Effector memory CD8-positive, alpha-beta T cell (primary cell): ENCODE results near the gene BAK1.
"Not testable (repeated sequence)": the region's sequence is repeated elsewhere in the genome, so short reads cannot be mapped to it uniquely, and the experiment has no call there.

ENCODE experiments used
- ATAC-seq: fragments of 150-1000 bp; cut with Tn5 transposase; replicated peaks from 2 replicates; pipeline ENCODE4 v1.10.0; 2021; ENCODE audit warnings: mild to moderate bottlenecking, moderate library complexity
- DNase-seq, 3 experiments: peaks; one replicate each; pipeline ENCODE4 v3.0.0; 2021
- H3K27ac Mint-ChIP-seq, 2 donors: one replicate each; pipeline ENCODE4 v1.8.0; 2022; ENCODE audit warnings: mild to moderate bottlenecking in 2 of 2, mixed read lengths in 2 of 2, moderate library complexity in 2 of 2
- H3K27me3 Mint-ChIP-seq, 2 donors: one replicate each; pipeline ENCODE4 v1.8.0; 2022; ENCODE audit warnings: mixed read lengths in 2 of 2
- H3K36me3 Mint-ChIP-seq: one replicate; pipeline ENCODE4 v1.8.0; 2022; ENCODE audit warnings: mild to moderate bottlenecking, moderate library complexity, mixed read lengths; ENCODE audit not compliant: insufficient read depth
- H3K4me1 Mint-ChIP-seq, 2 donors: one replicate each; pipeline ENCODE4 v1.8.0; 2022; ENCODE audit warnings: low read depth in 2 of 2, mixed read lengths in 2 of 2
- H3K4me3 Mint-ChIP-seq, 2 donors: one replicate each; pipeline ENCODE4 v1.8.0; 2022; ENCODE audit warnings: mild to moderate bottlenecking in 2 of 2, mixed read lengths in 2 of 2, moderate library complexity in 2 of 2
- H3K9me3 Mint-ChIP-seq, 2 donors: one replicate each; pipeline ENCODE4 v1.8.0; 2022; ENCODE audit warnings: mixed read lengths in 2 of 2

Gene BAK1

GRCh38 chr6:33570806-33571636 is 9.1 kb downstream of the BAK1 start:
- Mint-ChIP-seq H3K9me3 (no peaks in the 10 kb centered on the region), H3K4me1 (peaks cover 18 to 21% of the 10 kb centered on the region in 2 donors), H3K27ac (peak overlapping the region; percentile 99 to 100), H3K4me3 (peak overlapping the region; percentile 86 to 87), H3K27me3 (no peaks in the 10 kb centered on the region), H3K36me3 (peaks cover 49% of the 10 kb centered on the region)
- DNase-seq (peak; percentile 90 to 93 (median 92)), ATAC-seq (peak; percentile 88)

- Mint-ChIP-seq H3K36me3 (peaks cover 29% of the 10 kb centered on the region), H3K4me3 (no peak overlapping the region), H3K27ac (peak overlapping the region; percentile 41 to 100), H3K27me3 (no peaks in the 10 kb centered on the region), H3K4me1 (peaks cover 18 to 19% of the 10 kb centered on the region in 2 donors), H3K9me3 (no peaks in the 10 kb centered on the region)
- ATAC-seq (no peak), DNase-seq (no peak)
Observed at GRCh38 chr6:33568826-33569570, 11.1 kb downstream of the BAK1 start.

- Mint-ChIP-seq H3K4me1 (peaks cover 18 to 19% of the 10 kb centered on the region in 2 donors), H3K9me3 (no peaks in the 10 kb centered on the region), H3K36me3 (peaks cover 25% of the 10 kb centered on the region), H3K27me3 (no peaks in the 10 kb centered on the region), H3K4me3 (no peak overlapping the region), H3K27ac (peak overlapping the region in 1 of 2 donors; percentile 77)
- DNase-seq (no peak), ATAC-seq (no peak)
Observed at GRCh38 chr6:33567836-33568235, 12.2 kb downstream of the BAK1 start.

- H3K27ac Mint-ChIP-seq: no peak overlapping the region
- H3K27me3 Mint-ChIP-seq: no peaks in the 10 kb centered on the region
- H3K9me3 Mint-ChIP-seq: no peaks in the 10 kb centered on the region
- DNase-seq: no peak
- peaks cover 14% of the 10 kb centered on the region for H3K36me3 Mint-ChIP-seq
- ATAC-seq: no peak
- H3K4me3 Mint-ChIP-seq: no peak overlapping the region
- H3K4me1 Mint-ChIP-seq: peaks cover 9 to 10% of the 10 kb centered on the region in 2 donors
Observed at GRCh38 chr6:33566182-33567084, 13.6 kb downstream of the BAK1 start.

- peaks cover 4% of the 10 kb centered on the region for H3K36me3 Mint-ChIP-seq
- H3K4me1 Mint-ChIP-seq: no peaks in the 10 kb centered on the region
- H3K27ac Mint-ChIP-seq: no peak overlapping the region
- H3K4me3 Mint-ChIP-seq: no peak overlapping the region
- no peaks in the 10 kb centered on the region for H3K27me3 Mint-ChIP-seq
- no peaks in the 10 kb centered on the region for H3K9me3 Mint-ChIP-seq
- ATAC-seq (no peak), DNase-seq (no peak)
Observed at GRCh38 chr6:33558801-33559200, 21.3 kb downstream of the BAK1 start.

GRCh38 chr6:33557376-33557775 is 22.7 kb downstream of the BAK1 start:
- H3K4me3 Mint-ChIP-seq: no peak overlapping the region
- DNase-seq: no peak
- peaks cover 4% of the 10 kb centered on the region for H3K36me3 Mint-ChIP-seq
- H3K9me3 Mint-ChIP-seq: no peaks in the 10 kb centered on the region
- H3K27ac Mint-ChIP-seq: no peak overlapping the region
- no peaks in the 10 kb centered on the region for H3K4me1 Mint-ChIP-seq
- ATAC-seq: no peak
- no peaks in the 10 kb centered on the region for H3K27me3 Mint-ChIP-seq

- H3K4me1 Mint-ChIP-seq: peaks cover 8 to 10% of the 10 kb centered on the region in 2 donors
- DNase-seq, H3K27ac Mint-ChIP-seq, H3K36me3 Mint-ChIP-seq, ATAC-seq, H3K4me3 Mint-ChIP-seq, H3K9me3 Mint-ChIP-seq, H3K27me3 Mint-ChIP-seq: not testable (repeated sequence)
Observed at GRCh38 chr6:33552883-33553282, 27.2 kb downstream of the BAK1 start.

- H3K4me3 Mint-ChIP-seq: no peak overlapping the region
- H3K27me3 Mint-ChIP-seq: no peaks in the 10 kb centered on the region
- H3K9me3 Mint-ChIP-seq: no peaks in the 10 kb centered on the region
- no peak for ATAC-seq
- DNase-seq: no peak
- peaks cover 12 to 14% of the 10 kb centered on the region in 2 donors for H3K4me1 Mint-ChIP-seq
- H3K27ac Mint-ChIP-seq: no peak overlapping the region
- H3K36me3 Mint-ChIP-seq: peaks cover 5% of the 10 kb centered on the region
Observed at GRCh38 chr6:33552252-33552651, 27.8 kb downstream of the BAK1 start.

GRCh38 chr6:33551538-33551937 is 28.5 kb downstream of the BAK1 start:
- peaks cover 5% of the 10 kb centered on the region for H3K36me3 Mint-ChIP-seq
- H3K9me3 Mint-ChIP-seq: no peaks in the 10 kb centered on the region
- H3K4me3 Mint-ChIP-seq: no peak overlapping the region
- peaks cover 12 to 14% of the 10 kb centered on the region in 2 donors for H3K4me1 Mint-ChIP-seq
- no peak for ATAC-seq
- H3K27ac Mint-ChIP-seq: no peak overlapping the region
- no peaks in the 10 kb centered on the region for H3K27me3 Mint-ChIP-seq
- DNase-seq: no peak

- Mint-ChIP-seq H3K27me3 (no peaks in the 10 kb centered on the region), H3K4me1 (peaks cover 12 to 14% of the 10 kb centered on the region in 2 donors), H3K27ac (no peak overlapping the region), H3K36me3 (peaks cover 5% of the 10 kb centered on the region), H3K9me3 (no peaks in the 10 kb centered on the region), H3K4me3 (no peak overlapping the region)
- DNase-seq: no peak
- ATAC-seq: no peak
Observed at GRCh38 chr6:33549896-33550295, 30.2 kb downstream of the BAK1 start.

- Mint-ChIP-seq H3K36me3 (peaks cover 5% of the 10 kb centered on the region), H3K9me3 (no peaks in the 10 kb centered on the region), H3K4me1 (peaks cover 12 to 14% of the 10 kb centered on the region in 2 donors), H3K4me3 (no peak overlapping the region), H3K27me3 (no peaks in the 10 kb centered on the region), H3K27ac (no peak overlapping the region)
- ATAC-seq (no peak), DNase-seq (no peak)
Observed at GRCh38 chr6:33549196-33549595, 30.9 kb downstream of the BAK1 start.

GRCh38 chr6:33547499-33547898 is 32.6 kb downstream of the BAK1 start:
- Mint-ChIP-seq H3K4me1 (peaks cover 12 to 14% of the 10 kb centered on the region in 2 donors), H3K9me3 (no peaks in the 10 kb centered on the region), H3K27ac (peak overlapping the region; percentile 91 to 93), H3K27me3 (no peaks in the 10 kb centered on the region), H3K4me3 (peak overlapping the region; percentile 49 to 57), H3K36me3 (peaks cover 5% of the 10 kb centered on the region)
- ATAC-seq (no peak), DNase-seq (no peak)

- DNase-seq: no peak
- Mint-ChIP-seq H3K27me3 (no peaks in the 10 kb centered on the region), H3K9me3 (no peaks in the 10 kb centered on the region), H3K4me3 (no peak overlapping the region), H3K4me1 (peaks cover 12 to 14% of the 10 kb centered on the region in 2 donors), H3K27ac (peak overlapping the region in 1 of 2 donors; percentile 93), H3K36me3 (peaks cover 5% of the 10 kb centered on the region)
- ATAC-seq: no peak
Observed at GRCh38 chr6:33546766-33547165, 33.3 kb downstream of the BAK1 start.
